Activated CD4-positive, alpha-beta T cell treated with anti-CD3 and anti-CD28 coated beads for 36 hours (primary cell): ENCODE measurements around the gene ARHGAP27. TPM values are rescaled to one million over a fixed set of nuclear protein-coding genes. Genes with fewer than 3 reads are reported as not detected.
"Not testable (repeated sequence)": the region's sequence is repeated elsewhere in the genome, so short reads cannot be mapped to it uniquely, and the experiment has no call there.

ENCODE experiments used
- ATAC-seq: fragments of 200-7000 bp; cut with Tn5 transposase; one replicate; pipeline ENCODE4 v1.10.0; 2021; ENCODE audit warnings: mild to moderate bottlenecking, moderate library complexity
- CTCF ChIA-PET: fragments of 350-600 bp; sonication (Branson Sonifier 250); formaldehyde crosslinking; loops from one replicate; lab custom pipeline; 2021; ENCODE audit warnings: antibody characterized with exemption; lab: Charles Lee
- POLR2A ChIA-PET: fragments of 350-600 bp; sonication (Branson Sonifier 250); formaldehyde crosslinking; loops from one replicate; lab custom pipeline; 2021; ENCODE audit warnings: antibody characterized with exemption, inconsistent platforms; lab: Charles Lee
- DNase-seq: peaks from one replicate; pipeline ENCODE4 v3.0.0-alpha.2; 2020
- H3K27ac Mint-ChIP-seq: one replicate; pipeline ENCODE4 v1.8.0; 2021; ENCODE audit warnings: mixed read lengths
- H3K27me3 Mint-ChIP-seq: one replicate; pipeline ENCODE4 v1.8.0; 2021; ENCODE audit warnings: mixed read lengths
- H3K36me3 Mint-ChIP-seq: one replicate; pipeline ENCODE4 v1.8.0; 2021; ENCODE audit warnings: low read depth, mixed read lengths
- H3K4me1 Mint-ChIP-seq: one replicate; pipeline ENCODE4 v1.8.0; 2021; ENCODE audit warnings: mixed read lengths
- H3K4me3 Mint-ChIP-seq: one replicate; pipeline ENCODE4 v1.8.0; 2021; ENCODE audit warnings: mild to moderate bottlenecking, moderate library complexity, mixed read lengths
- H3K9me3 Mint-ChIP-seq: one replicate; pipeline ENCODE4 v1.8.0; 2021; ENCODE audit warnings: low read depth, mixed read lengths
- intact Hi-C, 2 experiments: fragments of 100-400 bp; cut with DNase I in 1 of 2; cut with micrococcal nuclease in 1 of 2; formaldehyde crosslinking; loops; one replicate each; pipeline versions ENCODE4 v1.14.2 to v1.15.1; 2022 to 2024; cut with DNase I, micrococcal nuclease
- total RNA-seq, 2 experiments: library from RNA; stranded (reverse); gene quantifications; one replicate each; pipeline ENCODE4 v1.2.3, GENCODE V29; 2021

ARHGAP27 gene
- total RNA-seq, 2 experiments from 2014 or later: 43.2 to 43.5 TPM

GRCh38 chr17:45444856-45445820, 12.5 kb upstream of the ARHGAP27 start:
- H3K4me3 Mint-ChIP-seq, H3K27ac Mint-ChIP-seq, H3K9me3 Mint-ChIP-seq, intact Hi-C loops, DNase-seq, H3K27me3 Mint-ChIP-seq, CTCF ChIA-PET, ATAC-seq, H3K36me3 Mint-ChIP-seq: not testable (repeated sequence)
- peaks cover 21% of the 10 kb centered on the region for H3K4me1 Mint-ChIP-seq
- POLR2A ChIA-PET: interaction anchor here (1.6 kb wide), 1 partner anchor 36 kb away, joined by 3 read pairs; no protein-coding TSS in a partner anchor

- H3K4me1 Mint-ChIP-seq: peaks cover 21% of the 10 kb centered on the region
- H3K9me3 Mint-ChIP-seq, intact Hi-C loops, POLR2A ChIA-PET, H3K27ac Mint-ChIP-seq, ATAC-seq, DNase-seq, H3K36me3 Mint-ChIP-seq, H3K4me3 Mint-ChIP-seq, H3K27me3 Mint-ChIP-seq, CTCF ChIA-PET: not testable (repeated sequence)
Observed at GRCh38 chr17:45444301-45444700, 11.6 kb upstream of the ARHGAP27 start.

DNA sequence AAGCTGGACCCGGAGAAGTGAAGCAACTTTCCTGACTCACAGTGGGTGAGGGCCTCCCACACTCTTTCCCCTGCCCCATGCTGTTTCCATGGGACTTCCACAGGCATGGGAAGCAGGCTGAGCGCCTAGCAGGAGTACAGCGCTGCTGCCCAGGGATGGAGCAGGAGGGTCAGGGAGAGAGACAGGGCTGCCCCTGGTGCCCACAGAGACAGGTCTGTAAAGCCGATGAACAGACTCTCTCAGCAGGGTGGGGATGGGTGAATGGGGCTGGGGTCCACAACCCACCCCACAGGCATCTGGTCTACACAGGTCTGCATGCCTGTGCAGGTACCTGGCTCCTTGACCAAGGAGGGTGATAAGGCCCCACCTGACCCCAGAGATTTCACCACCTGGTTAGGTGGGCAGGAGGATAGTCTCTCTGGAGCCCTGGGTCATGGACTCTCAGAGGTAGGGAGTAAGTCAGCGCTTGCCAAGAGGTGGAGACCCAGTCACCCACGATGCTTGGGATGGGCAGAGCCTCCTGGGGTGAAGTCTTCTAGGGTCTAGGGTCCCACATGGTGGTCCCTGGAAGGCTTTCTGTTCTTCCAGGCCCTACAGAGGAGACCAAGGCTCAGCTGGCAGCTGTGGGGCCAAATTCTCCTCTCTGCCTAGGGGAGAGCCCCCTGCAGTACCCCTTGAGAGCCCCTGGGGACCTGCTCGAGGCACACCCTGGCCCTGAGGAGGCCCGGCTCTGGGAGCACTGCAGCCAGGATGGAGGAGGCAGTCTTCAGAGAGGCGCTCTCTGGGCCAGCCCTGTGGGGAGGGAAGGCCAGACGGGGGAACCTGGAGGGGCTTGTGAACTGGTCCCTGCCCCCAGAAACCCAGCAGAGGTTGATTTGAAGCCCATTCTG, 10.9 kb upstream of the ARHGAP27 start:
- H3K4me3 Mint-ChIP-seq, CTCF ChIA-PET, H3K27ac Mint-ChIP-seq, H3K9me3 Mint-ChIP-seq, ATAC-seq, POLR2A ChIA-PET, intact Hi-C loops, DNase-seq, H3K36me3 Mint-ChIP-seq, H3K27me3 Mint-ChIP-seq: not testable (repeated sequence)
- H3K4me1 Mint-ChIP-seq: peaks cover 21% of the 10 kb centered on the region

DNA sequence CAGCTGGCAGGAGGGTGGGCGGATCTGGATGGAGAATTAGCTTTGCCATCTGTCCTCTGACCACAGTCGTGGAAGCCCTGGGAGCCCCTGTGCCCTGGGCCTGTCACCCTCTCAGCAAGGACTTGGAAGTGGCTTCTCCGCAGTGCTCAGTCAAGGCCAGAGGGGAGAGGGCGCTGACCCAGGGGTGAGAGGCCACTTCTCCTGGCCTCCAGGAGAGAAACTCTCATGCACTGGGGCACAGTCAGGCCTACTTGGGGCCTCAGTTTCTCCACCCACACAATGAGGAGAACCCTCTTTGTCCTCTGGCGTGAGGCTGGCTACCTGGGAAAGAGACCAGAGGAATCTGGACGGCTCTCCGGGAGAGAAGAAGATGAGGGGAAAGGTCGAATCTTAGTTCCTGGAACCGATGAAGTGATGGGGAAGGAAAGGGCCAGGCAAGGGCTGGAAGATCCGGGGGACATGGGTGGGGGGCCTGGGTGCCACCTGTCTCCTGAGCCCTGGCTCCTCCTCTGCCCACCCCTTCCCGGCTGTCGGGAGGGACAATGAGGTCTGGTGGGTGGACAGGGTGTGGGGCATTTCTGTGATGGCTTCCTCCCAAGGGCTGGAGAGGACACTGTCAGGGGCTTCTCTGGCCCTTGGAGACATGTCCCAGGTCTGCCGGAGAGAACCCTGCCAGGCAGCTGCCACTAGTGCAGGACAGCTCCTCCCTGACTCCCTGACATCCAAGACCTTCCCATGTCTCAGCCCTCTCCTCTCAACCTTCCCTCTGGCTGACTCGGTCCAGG, 9.0 kb upstream of the ARHGAP27 start:
- no peaks in the 10 kb centered on the region for H3K27me3 Mint-ChIP-seq
- ATAC-seq (no peak), DNase-seq (no peak)
- no peak overlapping the region for H3K4me3 Mint-ChIP-seq
- peaks cover 21% of the 10 kb centered on the region for H3K4me1 Mint-ChIP-seq
- H3K27ac Mint-ChIP-seq: no peak overlapping the region
- H3K9me3 Mint-ChIP-seq: no peaks in the 10 kb centered on the region
- POLR2A ChIA-PET: no interaction called here
- CTCF ChIA-PET: interaction anchor here (0.5 to 1.2 kb wide), 3 partner anchors 11 to 491 kb away, joined by 3 to 5 read pairs (median 3); no protein-coding TSS in a partner anchor
- peaks cover 8% of the 10 kb centered on the region for H3K36me3 Mint-ChIP-seq
- intact Hi-C loops: no loop called here

DNA sequence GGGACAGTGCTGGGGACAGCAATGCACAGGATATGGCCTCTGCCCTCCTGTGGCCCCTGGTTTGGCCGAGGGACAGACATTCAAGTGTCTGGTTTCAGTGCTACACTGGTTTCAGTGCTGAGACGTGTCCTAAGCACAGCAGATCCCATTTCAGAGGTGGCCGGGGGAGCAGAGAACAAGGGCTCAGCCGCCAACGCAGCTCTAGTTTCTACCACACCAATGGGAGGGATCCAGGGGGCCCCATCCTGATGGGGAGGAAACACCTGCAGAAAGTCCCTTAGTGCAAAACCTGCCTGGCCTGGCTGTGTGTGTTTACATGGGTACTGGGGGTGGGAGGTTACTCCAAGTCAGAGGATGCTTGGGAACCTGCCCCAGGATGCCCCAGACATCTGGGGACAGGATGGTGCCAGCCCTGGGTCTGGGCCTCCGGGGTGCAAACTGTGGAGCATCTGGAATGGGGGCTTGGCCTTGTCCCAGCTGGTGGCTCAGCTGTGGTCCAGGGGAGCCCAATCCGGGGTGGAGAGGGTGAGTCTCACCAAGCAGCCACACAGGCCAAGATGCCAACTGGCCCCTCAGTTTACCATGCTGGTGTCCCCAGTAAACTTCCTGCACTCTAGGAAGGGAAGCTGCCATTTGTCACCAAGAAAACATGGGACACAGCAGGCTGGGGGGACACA, 8.3 kb upstream of the ARHGAP27 start:
- POLR2A ChIA-PET, H3K27me3 Mint-ChIP-seq, H3K4me3 Mint-ChIP-seq, H3K36me3 Mint-ChIP-seq, H3K9me3 Mint-ChIP-seq, H3K27ac Mint-ChIP-seq, intact Hi-C loops: not testable (repeated sequence)
- ATAC-seq (peak; percentile 62), DNase-seq (peak; percentile 68)
- CTCF ChIA-PET: interaction anchor here (0.5 to 1.2 kb wide), 2 partner anchors 10 to 490 kb away, joined by 3 to 5 read pairs; no protein-coding TSS in a partner anchor
- H3K4me1 Mint-ChIP-seq: peaks cover 17% of the 10 kb centered on the region

- Mint-ChIP-seq H3K27me3 (no peaks in the 10 kb centered on the region), H3K36me3 (peaks cover 6% of the 10 kb centered on the region), H3K4me3 (no peak overlapping the region), H3K27ac (no peak overlapping the region), H3K4me1 (peaks cover 14% of the 10 kb centered on the region), H3K9me3 (no peaks in the 10 kb centered on the region)
- DNase-seq: no peak
- no peak for ATAC-seq
- intact Hi-C loops: no loop called here
- ChIA-PET CTCF (interaction anchor here (1.2 to 1.3 kb wide), 2 partner anchors 10 to 13 kb away, joined by 3 to 5 read pairs; no protein-coding TSS in a partner anchor), POLR2A (no interaction called here)
Observed at GRCh38 chr17:45440161-45440778, 7.6 kb upstream of the ARHGAP27 start.

GRCh38 chr17:45438931-45439610, 6.4 kb upstream of the ARHGAP27 start:
- ChIA-PET CTCF (interaction anchor here (1.3 kb wide), 1 partner anchor 12 kb away, joined by 5 read pairs; no protein-coding TSS in a partner anchor), POLR2A (no interaction called here)
- intact Hi-C loops: no loop called here
- peaks cover 14% of the 10 kb centered on the region for H3K4me1 Mint-ChIP-seq
- H3K4me3 Mint-ChIP-seq: no peak overlapping the region
- no peaks in the 10 kb centered on the region for H3K27me3 Mint-ChIP-seq
- no peak for ATAC-seq
- DNase-seq: no peak
- peaks cover 2% of the 10 kb centered on the region for H3K36me3 Mint-ChIP-seq
- no peak overlapping the region for H3K27ac Mint-ChIP-seq
- no peaks in the 10 kb centered on the region for H3K9me3 Mint-ChIP-seq

GRCh38 chr17:45437465-45438283, 5.0 kb upstream of the ARHGAP27 start:
- Mint-ChIP-seq H3K27me3 (no peaks in the 10 kb centered on the region), H3K4me1 (peaks cover 14% of the 10 kb centered on the region), H3K9me3 (no peaks in the 10 kb centered on the region), H3K36me3 (peaks cover 2% of the 10 kb centered on the region), H3K27ac (no peak overlapping the region), H3K4me3 (no peak overlapping the region)
- ATAC-seq (no peak), DNase-seq (no peak)
- CTCF ChIA-PET: no interaction called here
- intact Hi-C loops: no loop called here
- POLR2A ChIA-PET: no interaction called here

GRCh38 chr17:45436625-45437464, 4.2 kb upstream of the ARHGAP27 start:
- Mint-ChIP-seq H3K27me3 (no peaks in the 10 kb centered on the region), H3K4me3 (no peak overlapping the region), H3K36me3 (peaks cover 2% of the 10 kb centered on the region), H3K4me1 (peaks cover 14% of the 10 kb centered on the region), H3K27ac (no peak overlapping the region), H3K9me3 (no peaks in the 10 kb centered on the region)
- ATAC-seq: no peak
- no peak for DNase-seq
- POLR2A ChIA-PET: no interaction called here
- intact Hi-C loops: no loop called here
- CTCF ChIA-PET: no interaction called here
